ENCODE measurements around the gene CDNF.

GRCh38 chr10:14859043-14859442 is 21.2 kb upstream of the CDNF start:
- TF ChIP-seq CTCF (IDR thresholded peaks at IDR 0.05), result no peak
- no peak for TF ChIP-seq POLR2AphosphoS5 (IDR thresholded peaks at IDR 0.05; ENCODE audit: low read depth, low read length)
